ENCODE results near the gene ADD2.
"Not testable (repeated sequence)": the region's sequence is repeated elsewhere in the genome, so short reads cannot be mapped to it uniquely, and the experiment has no call there.

Gene ADD2

DNA sequence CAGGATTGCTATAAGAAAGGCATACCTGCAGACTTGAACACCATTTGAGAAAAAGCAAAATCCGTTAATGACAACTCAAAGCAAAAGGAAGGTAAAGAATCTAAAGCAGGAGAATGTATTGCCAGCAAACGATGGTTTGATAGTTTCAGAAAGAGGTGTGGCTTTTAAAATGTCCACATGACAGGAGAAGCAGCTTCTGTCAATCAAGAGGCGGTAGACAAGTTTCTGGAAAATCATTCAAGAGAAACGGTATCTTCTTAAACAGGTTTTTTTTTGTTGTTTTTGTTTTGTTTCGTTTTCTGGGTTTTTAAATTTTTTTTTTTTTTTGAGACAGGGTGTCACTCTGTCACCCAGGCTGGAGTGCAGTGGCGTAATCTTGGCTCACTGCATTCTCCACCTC lies 38.6 kb upstream of the ADD2 start:
- DNase-seq (ENCODE audit: low read depth in 2 of 2) = no peak
- H3K4me3 ChIP-seq (replicated peaks in 1 of 2; ENCODE audit: low read depth in 2 of 2, low read length in 2 of 2) = no peak overlapping the region
- TF ChIP-seq CTCF (IDR thresholded peaks at IDR 0.05; ENCODE audit: low read depth, low read length) = no peak

GRCh38 chr2:70806013-70806412 lies 38.0 kb upstream of the ADD2 start:
- no peak for DNase-seq (ENCODE audit: low read depth in 2 of 2)
- no peak overlapping the region for H3K4me3 ChIP-seq (replicated peaks in 1 of 2; ENCODE audit: low read depth in 2 of 2, low read length in 2 of 2)
- no peak for TF ChIP-seq CTCF (IDR thresholded peaks at IDR 0.05; ENCODE audit: low read depth, low read length)

- DNase-seq (ENCODE audit: low read depth in 2 of 2) = no peak
- TF ChIP-seq CTCF (IDR thresholded peaks at IDR 0.05; ENCODE audit: low read depth, low read length) = no peak
- H3K4me3 ChIP-seq (replicated peaks in 1 of 2; ENCODE audit: low read depth in 2 of 2, low read length in 2 of 2) = no peak overlapping the region
These were observed 33.7 kb upstream of the ADD2 start for GRCh38 chr2:70801607-70802263.

DNA sequence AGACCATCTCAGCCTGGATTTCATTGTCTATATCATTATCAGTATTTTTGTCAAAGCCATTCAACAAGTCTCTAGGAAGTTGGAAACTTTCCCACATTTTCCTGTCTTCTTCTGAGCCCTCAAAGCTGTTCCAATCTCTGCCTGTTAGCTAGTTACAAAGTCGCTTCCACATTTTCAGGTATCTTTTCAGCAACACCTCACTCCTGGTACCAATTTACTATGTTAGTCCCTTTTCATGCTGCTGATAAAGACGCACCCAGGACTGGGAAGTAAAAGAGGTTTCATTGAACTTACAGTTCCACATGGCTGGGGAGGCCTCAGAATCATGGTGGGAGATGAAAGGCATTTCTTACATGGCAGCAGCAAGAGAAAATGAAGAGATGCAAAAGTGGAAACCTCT lies 31.7 kb upstream of the ADD2 start:
- no peak overlapping the region for H3K4me3 ChIP-seq (replicated peaks in 1 of 2; ENCODE audit: low read depth in 2 of 2, low read length in 2 of 2)
- DNase-seq (ENCODE audit: low read depth in 2 of 2) = no peak
- no peak for TF ChIP-seq CTCF (IDR thresholded peaks at IDR 0.05; ENCODE audit: low read depth, low read length)

DNA sequence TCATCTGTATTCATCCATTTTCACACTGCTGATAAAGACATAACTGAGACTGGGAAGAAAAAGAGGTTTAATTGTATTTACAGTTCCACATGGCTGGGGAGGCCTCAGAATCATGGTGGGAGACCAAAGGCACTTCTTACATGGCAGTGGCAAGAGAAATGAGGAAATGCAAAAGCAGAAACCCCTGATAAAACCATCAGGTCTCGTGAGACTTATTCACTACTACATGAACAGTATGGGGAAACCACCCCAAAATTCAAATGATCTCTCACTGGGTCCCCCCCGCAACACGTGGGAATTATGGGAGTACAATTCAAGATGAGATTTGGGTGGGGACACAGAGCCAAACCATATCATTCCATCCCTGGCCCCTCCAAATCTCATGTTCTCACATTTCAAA lies 30.0 kb upstream of the ADD2 start:
- not testable (repeated sequence) for DNase-seq (ENCODE audit: low read depth in 2 of 2); H3K4me3 ChIP-seq (replicated peaks in 1 of 2; ENCODE audit: low read depth in 2 of 2, low read length in 2 of 2)

DNA sequence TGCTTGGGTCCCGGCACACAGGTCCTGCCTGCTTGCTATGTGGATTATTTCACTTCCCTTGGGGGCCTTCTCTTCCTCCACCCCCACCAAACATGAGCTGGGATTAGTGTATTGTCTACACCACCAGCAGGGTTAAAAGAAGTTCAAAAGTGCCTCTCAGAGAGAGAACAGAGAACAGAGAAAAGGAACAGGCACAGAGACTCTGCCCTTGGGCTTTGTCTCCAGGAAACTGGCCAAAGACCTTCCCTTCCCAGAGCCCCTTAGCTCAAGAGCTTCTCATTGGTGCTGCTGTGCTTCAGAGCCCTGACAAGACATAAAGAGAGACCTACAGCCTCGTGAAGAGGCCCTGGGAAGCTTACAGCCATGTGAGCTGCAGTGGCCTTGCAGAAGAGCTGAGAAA lies 29.5 kb upstream of the ADD2 start:
- no peak for TF ChIP-seq CTCF (IDR thresholded peaks at IDR 0.05; ENCODE audit: low read depth, low read length)
- no peak for DNase-seq (ENCODE audit: low read depth in 2 of 2)

GRCh38 chr2:70796262-70796661 lies 28.3 kb upstream of the ADD2 start:
- no peak for TF ChIP-seq CTCF (IDR thresholded peaks at IDR 0.05; ENCODE audit: low read depth, low read length)
- no peak for DNase-seq (ENCODE audit: low read depth in 2 of 2)

More for the DNA sequence above, 29.5 kb upstream of the ADD2 start:
- H3K4me3 ChIP-seq (replicated peaks in 1 of 2; ENCODE audit: low read depth in 2 of 2, low read length in 2 of 2) = no peak overlapping the region

More at GRCh38 chr2:70796262-70796661, 28.3 kb upstream of the ADD2 start:
- H3K4me3 ChIP-seq (replicated peaks in 1 of 2; ENCODE audit: low read depth in 2 of 2, low read length in 2 of 2) = no peak overlapping the region

All from cardiac fibroblast (primary cell).